A549 (cell line): Measurements from ENCODE around the gene FUCA1. TPM values are rescaled to one million over a fixed set of nuclear protein-coding genes. Genes with fewer than 3 reads are reported as not detected.

Source experiments
- ATAC-seq, 2 experiments: fragments of 200-7000 bp in 1 of 2; fragments of >200 bp in 1 of 2; cut with Nextera tagmentation in 1 of 2; cut with Tn5 transposase in 1 of 2; 3 replicates each; pipeline versions ENCODE4 v1.8.0 to v1.9.1; 2018 to 2020; ENCODE audit warnings: mild to moderate bottlenecking in 1 of 2, moderate library complexity in 1 of 2
- CTCF ChIA-PET: fragments of 300-600 bp; sonication (Branson Sonifier 250); formaldehyde crosslinking; extraction: SDS; loops from one replicate; lab custom pipeline; 2021; ENCODE audit warnings: antibody characterized with exemption, inconsistent platforms; lab: Yijun Ruan, JAX
- POLR2A ChIA-PET: fragments of 350-600 bp; formaldehyde crosslinking; extraction: SDS; loops from one replicate; lab custom pipeline; 2021; ENCODE audit warnings: antibody characterized with exemption, inconsistent platforms; lab: Yijun Ruan, JAX
- DNase-seq, 2 experiments: peaks; one replicate each; pipeline versions ENCODE4 v3.0.0 to v3.0.0-alpha.2; 2011 to 2016; ENCODE audit warnings: low read depth in 1 of 2, low spot score in 1 of 2
- FAIRE-seq: peaks from 2 replicates; lab custom pipeline; 2011; peaks lifted over from hg19 to GRCh38; lab: Jason Lieb, UNC
- H3K27ac ChIP-seq, 2 experiments: fragments of >200 bp; sonication (Bioruptor Twin); formaldehyde crosslinking; 3 replicates each; pipeline ENCODE4 v1.5.1; 2016 to 2017
- H3K4me1 ChIP-seq: fragments of >200 bp; sonication (Bioruptor Twin); formaldehyde crosslinking; 3 replicates; pipeline ENCODE4 v1.6.1; 2016
- H3K4me2 ChIP-seq: fragments of >200 bp; sonication (Bioruptor Twin); formaldehyde crosslinking; 3 replicates; pipeline ENCODE4 v1.6.1; 2016
- H3K4me3 ChIP-seq: fragments of >200 bp; sonication (Bioruptor Twin); formaldehyde crosslinking; 3 replicates; pipeline ENCODE4 v1.5.1; 2016
- H3K9me3 ChIP-seq: fragments of >200 bp; sonication (Bioruptor Twin); formaldehyde crosslinking; 3 replicates; pipeline ENCODE4 v1.6.1; 2016
- ATOH8 ChIP-seq: fragments of 250-450 bp; sonication (Bioruptor Pico); IDR thresholded peaks from 2 replicates; pipeline ENCODE4 v1.5.0; 2020; ENCODE audit warnings: low read depth, mild to moderate bottlenecking, moderate library complexity
- BCL3 ChIP-seq: fragments of >200 bp; sonication (Bioruptor Twin); formaldehyde crosslinking; IDR thresholded peaks from 3 replicates; pipeline ENCODE4 v1.6.1; 2016
- CBX8 ChIP-seq: fragments of 200-600 bp; sonication (generic); IDR thresholded peaks from 2 replicates; pipeline ENCODE4 v1.6.1; 2016
- E2F6 ChIP-seq: IDR thresholded peaks from 2 replicates; pipeline ENCODE4 v1.6.1; 2012; ENCODE audit warnings: low read depth, borderline replicate concordance
- EHF ChIP-seq: fragments of 250-450 bp; sonication (Bioruptor Pico); IDR thresholded peaks from 2 replicates; pipeline ENCODE4 v1.5.0; 2020; ENCODE audit warnings: mild to moderate bottlenecking
- EP300 ChIP-seq, 2 experiments: fragments of >200 bp; sonication (Bioruptor Twin); formaldehyde crosslinking; IDR thresholded peaks; 2 replicates in 1 of 2; 3 replicates in 1 of 2; pipeline ENCODE4 v1.6.1; 2016 to 2017
- ESRRA ChIP-seq: fragments of 150-350 bp; IDR thresholded peaks from 2 replicates; pipeline ENCODE4 v1.6.1; 2014; ENCODE audit warnings: mild to moderate bottlenecking, low read length, borderline replicate concordance
- FOSL2 ChIP-seq, 2 experiments: fragments of 450-650 bp in 1 of 2; fragments of >200 bp in 1 of 2; sonication (Bioruptor Twin) in 1 of 2; formaldehyde crosslinking; IDR thresholded peaks; 2 replicates each; pipeline versions ENCODE4 v1.5.0 to v1.6.1; 2016 to 2020; ENCODE audit warnings: mild to moderate bottlenecking in 1 of 2, moderate library complexity in 1 of 2
- FOXS1 ChIP-seq: fragments of 250-450 bp; sonication (Bioruptor Pico); IDR thresholded peaks from 2 replicates; pipeline ENCODE4 v1.5.0; 2020; ENCODE audit warnings: mild to moderate bottlenecking, moderate library complexity
- HDAC2 ChIP-seq: fragments of 200-600 bp; sonication (generic); IDR thresholded peaks from 2 replicates; pipeline ENCODE4 v1.6.1; 2016
- JUN ChIP-seq, 2 experiments: fragments of >200 bp; sonication (Bioruptor Twin); formaldehyde crosslinking; IDR thresholded peaks; 2 replicates in 1 of 2; 3 replicates in 1 of 2; pipeline ENCODE4 v1.6.1; 2016 to 2017
- JUNB ChIP-seq: fragments of >200 bp; sonication (Bioruptor Twin); formaldehyde crosslinking; IDR thresholded peaks from 2 replicates; pipeline ENCODE4 v1.6.1; 2016
- MAZ ChIP-seq: fragments of 150-350 bp; IDR thresholded peaks from 2 replicates; pipeline ENCODE4 v1.6.1; 2014; ENCODE audit warnings: antibody characterized with exemption, low read depth, low read length, borderline replicate concordance
- MYC ChIP-seq: IDR thresholded peaks from 2 replicates; pipeline ENCODE4 v1.6.1; 2012; ENCODE audit warnings: mild to moderate bottlenecking, inconsistent platforms, low read length, improper control_type of control experiment, borderline replicate concordance
- NFE2L2 ChIP-seq: fragments of 150-350 bp; conservative IDR thresholded peaks from 2 replicates; pipeline ENCODE4 v1.6.1; 2014; ENCODE audit warnings: low read length
- RCOR1 ChIP-seq: fragments of 150-350 bp; IDR thresholded peaks from 2 replicates; pipeline ENCODE4 v1.6.1; 2014; ENCODE audit warnings: antibody characterized with exemption, low read length, low read depth
- RNF2 ChIP-seq: fragments of 200-600 bp; sonication (generic); IDR thresholded peaks from 2 replicates; pipeline ENCODE4 v1.6.1; 2016; ENCODE audit warnings: low read depth, mild to moderate bottlenecking, antibody characterized with exemption, moderate library complexity, borderline replicate concordance
- SMC3 ChIP-seq: fragments of >200 bp; sonication (Bioruptor Twin); formaldehyde crosslinking; IDR thresholded peaks from 3 replicates; pipeline ENCODE4 v1.6.1; 2018; ENCODE audit warnings: inconsistent platforms
- TFCP2L1 ChIP-seq: fragments of 250-450 bp; sonication (Bioruptor Pico); IDR thresholded peaks from 2 replicates; pipeline ENCODE4 v1.5.0; 2021; ENCODE audit warnings: mild to moderate bottlenecking
- TP53 ChIP-seq: fragments of 250-450 bp; sonication (Bioruptor Pico); IDR thresholded peaks from 2 replicates; pipeline ENCODE4 v1.5.0; 2021; ENCODE audit warnings: mild to moderate bottlenecking, moderate library complexity
- ZFP36 ChIP-seq: fragments of 450-650 bp; IDR thresholded peaks from 2 replicates; pipeline ENCODE4 v1.6.1; 2014; ENCODE audit warnings: borderline replicate concordance; ENCODE audit not compliant: partially characterized antibody
- WGBS: methylation state at CpG from one replicate; pipeline ENCODE4 v1.1.6; 2017; ENCODE audit errors: missing lambda C conversion rate; 5-methylcytosine and 5-hydroxymethylcytosine counted together
- polyA plus RNA-seq, 4 experiments: library from polyadenylated mRNA; depleted of rRNA in 3 of 4; stranded (reverse); fragments of >200 nt; fragmentation: RNase III in 1 of 4; extraction: RNeasy Plus Mini Kit Qiagen cat#74134 plus additional on column Dnase treatment in 1 of 4; gene quantifications; 2 replicates in 3 of 4; 3 replicates in 1 of 4; pipeline ENCODE4 v1.2.3, GENCODE V29; 2011 to 2017
- TF ChIP-seq, protein P1 (sequence below): fragments of 250-450 bp; sonication (Bioruptor Pico); IDR thresholded peaks from 2 replicates; pipeline ENCODE4 v1.5.0; 2021; ENCODE audit warnings: mild to moderate bottlenecking, moderate library complexity, borderline replicate concordance
- TF ChIP-seq, protein P2 (sequence below): fragments of 200-600 bp; sonication (generic); IDR thresholded peaks from 2 replicates; pipeline ENCODE4 v1.6.1; 2016; ENCODE audit warnings: antibody characterized with exemption, mild to moderate bottlenecking, moderate library complexity
- TF ChIP-seq, protein P3 (sequence below): IDR thresholded peaks from 2 replicates; pipeline ENCODE4 v1.6.1; 2012

The FUCA1 gene
- polyA plus RNA-seq, 2 of the 4 experiments (the other 2 are of a cell fraction): 9.7 to 16.1 TPM

GRCh38 chr1:23882746-23883145 is 14.7 kb upstream of the FUCA1 start:
- 56% methylated on average over 4 of the region's 4 CpGs for WGBS
- Histone ChIP-seq H3K27ac (no peak overlapping the region), H3K4me1 (no peaks in the 10 kb centered on the region), H3K4me2 (no peak overlapping the region), H3K4me3 (no peak overlapping the region), H3K9me3 (peaks cover 17% of the 10 kb centered on the region)
- ATAC-seq: no peak
- no peak for DNase-seq
- no peak for FAIRE-seq
- ChIA-PET CTCF (interaction anchor here (0.7 kb wide), 1 partner anchor 228 kb away, joined by 3 read pairs; no protein-coding TSS in a partner anchor), POLR2A (no interaction called here)
- TF ChIP-seq FOXS1 (CRISPR knock-in tag) (no peak), E2F6 (no peak), HDAC2 (no peak), ESRRA (no peak), TFCP2L1 (no peak)
- TF ChIP-seq, protein P1, sequence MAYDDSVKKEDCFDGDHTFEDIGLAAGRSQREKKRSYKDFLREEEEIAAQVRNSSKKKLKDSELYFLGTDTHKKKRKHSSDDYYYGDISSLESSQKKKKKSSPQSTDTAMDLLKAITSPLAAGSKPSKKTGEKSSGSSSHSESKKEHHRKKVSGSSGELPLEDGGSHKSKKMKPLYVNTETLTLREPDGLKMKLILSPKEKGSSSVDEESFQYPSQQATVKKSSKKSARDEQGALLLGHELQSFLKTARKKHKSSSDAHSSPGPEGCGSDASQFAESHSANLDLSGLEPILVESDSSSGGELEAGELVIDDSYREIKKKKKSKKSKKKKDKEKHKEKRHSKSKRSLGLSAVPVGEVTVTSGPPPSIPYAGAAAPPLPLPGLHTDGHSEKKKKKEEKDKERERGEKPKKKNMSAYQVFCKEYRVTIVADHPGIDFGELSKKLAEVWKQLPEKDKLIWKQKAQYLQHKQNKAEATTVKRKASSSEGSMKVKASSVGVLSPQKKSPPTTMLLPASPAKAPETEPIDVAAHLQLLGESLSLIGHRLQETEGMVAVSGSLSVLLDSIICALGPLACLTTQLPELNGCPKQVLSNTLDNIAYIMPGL (CRISPR knock-in tag): no peak

GRCh38 chr1:23879809-23880208 is 11.7 kb upstream of the FUCA1 start:
- CTCF ChIA-PET: interaction anchor here (1.3 kb wide), 1 partner anchor 26 kb away, joined by 3 read pairs; no protein-coding TSS in a partner anchor
- Histone ChIP-seq H3K4me2 (no peak overlapping the region), H3K4me3 (no peak overlapping the region), H3K4me1 (no peaks in the 10 kb centered on the region), H3K9me3 (peaks cover 20% of the 10 kb centered on the region), H3K27ac (no peak overlapping the region)
- WGBS: 88% methylated on average over 1 of the region's 1 CpG
- ATAC-seq (no peak), DNase-seq (no peak), FAIRE-seq (no peak)
- POLR2A ChIA-PET: no interaction called here
- TF ChIP-seq BCL3 (no peak), RCOR1 (no peak), ATOH8 (CRISPR knock-in tag) (no peak), EP300 (IDR thresholded peaks at IDR 0.05) (no peak), EHF (CRISPR knock-in tag) (no peak), FOSL2 (IDR thresholded peaks at IDR 0.05) (no peak), FOSL2 (CRISPR knock-in tag; IDR thresholded peaks at IDR 0.05) (no peak), TP53 (CRISPR knock-in tag) (no peak), JUNB (no peak), HDAC2 (no peak), CBX8 (no peak), NFE2L2 (no peak), MAZ (no peak), JUN (IDR thresholded peaks at IDR 0.05) (no peak), MYC (no peak), RNF2 (no peak), ZFP36 (no peak), SMC3 (no peak)
- TF ChIP-seq, protein P2, sequence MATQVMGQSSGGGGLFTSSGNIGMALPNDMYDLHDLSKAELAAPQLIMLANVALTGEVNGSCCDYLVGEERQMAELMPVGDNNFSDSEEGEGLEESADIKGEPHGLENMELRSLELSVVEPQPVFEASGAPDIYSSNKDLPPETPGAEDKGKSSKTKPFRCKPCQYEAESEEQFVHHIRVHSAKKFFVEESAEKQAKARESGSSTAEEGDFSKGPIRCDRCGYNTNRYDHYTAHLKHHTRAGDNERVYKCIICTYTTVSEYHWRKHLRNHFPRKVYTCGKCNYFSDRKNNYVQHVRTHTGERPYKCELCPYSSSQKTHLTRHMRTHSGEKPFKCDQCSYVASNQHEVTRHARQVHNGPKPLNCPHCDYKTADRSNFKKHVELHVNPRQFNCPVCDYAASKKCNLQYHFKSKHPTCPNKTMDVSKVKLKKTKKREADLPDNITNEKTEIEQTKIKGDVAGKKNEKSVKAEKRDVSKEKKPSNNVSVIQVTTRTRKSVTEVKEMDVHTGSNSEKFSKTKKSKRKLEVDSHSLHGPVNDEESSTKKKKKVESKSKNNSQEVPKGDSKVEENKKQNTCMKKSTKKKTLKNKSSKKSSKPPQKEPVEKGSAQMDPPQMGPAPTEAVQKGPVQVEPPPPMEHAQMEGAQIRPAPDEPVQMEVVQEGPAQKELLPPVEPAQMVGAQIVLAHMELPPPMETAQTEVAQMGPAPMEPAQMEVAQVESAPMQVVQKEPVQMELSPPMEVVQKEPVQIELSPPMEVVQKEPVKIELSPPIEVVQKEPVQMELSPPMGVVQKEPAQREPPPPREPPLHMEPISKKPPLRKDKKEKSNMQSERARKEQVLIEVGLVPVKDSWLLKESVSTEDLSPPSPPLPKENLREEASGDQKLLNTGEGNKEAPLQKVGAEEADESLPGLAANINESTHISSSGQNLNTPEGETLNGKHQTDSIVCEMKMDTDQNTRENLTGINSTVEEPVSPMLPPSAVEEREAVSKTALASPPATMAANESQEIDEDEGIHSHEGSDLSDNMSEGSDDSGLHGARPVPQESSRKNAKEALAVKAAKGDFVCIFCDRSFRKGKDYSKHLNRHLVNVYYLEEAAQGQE: no peak
- TF ChIP-seq, protein P3, sequence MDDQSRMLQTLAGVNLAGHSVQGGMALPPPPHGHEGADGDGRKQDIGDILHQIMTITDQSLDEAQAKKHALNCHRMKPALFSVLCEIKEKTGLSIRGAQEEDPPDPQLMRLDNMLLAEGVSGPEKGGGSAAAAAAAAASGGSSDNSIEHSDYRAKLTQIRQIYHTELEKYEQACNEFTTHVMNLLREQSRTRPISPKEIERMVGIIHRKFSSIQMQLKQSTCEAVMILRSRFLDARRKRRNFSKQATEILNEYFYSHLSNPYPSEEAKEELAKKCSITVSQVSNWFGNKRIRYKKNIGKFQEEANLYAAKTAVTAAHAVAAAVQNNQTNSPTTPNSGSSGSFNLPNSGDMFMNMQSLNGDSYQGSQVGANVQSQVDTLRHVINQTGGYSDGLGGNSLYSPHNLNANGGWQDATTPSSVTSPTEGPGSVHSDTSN: no peak
